ENCODE measurements around the gene GARIN3.

Gene GARIN3

GRCh38 chr5:157184117-157184670, 18.1 kb upstream of the GARIN3 start:
- DNase-seq: no peak

GRCh38 chr5:157182143-157182757, 16.2 kb upstream of the GARIN3 start:
- no peak for DNase-seq

GRCh38 chr5:157180374-157181264, 14.6 kb upstream of the GARIN3 start, which contains the start of gene ITK:
TSS of gene ITK (plus strand) at chr5:157180840. CDS start at chr5:157180978, 138 bp downstream.
- no peak for DNase-seq

GRCh38 chr5:157178966-157179365, 12.9 kb upstream of the GARIN3 start:
- no peak for DNase-seq

GRCh38 chr5:157177953-157178352, 11.9 kb upstream of the GARIN3 start:
- DNase-seq: no peak

GRCh38 chr5:157175071-157175612, 9.1 kb upstream of the GARIN3 start:
- DNase-seq: no peak

GRCh38 chr5:157172403-157172802, 6.3 kb upstream of the GARIN3 start:
- DNase-seq: no peak

- DNase-seq: no peak
Observed at GRCh38 chr5:157168286-157168685, 2.2 kb upstream of the GARIN3 start.

- no peak for DNase-seq
Observed at GRCh38 chr5:157167214-157167621, 1.2 kb upstream of the GARIN3 start.

- no peak for DNase-seq
Observed at GRCh38 chr5:157165668-157166067, 396 bp downstream of the GARIN3 start.

- no peak for DNase-seq
Observed at GRCh38 chr5:157165261-157165660, 803 bp downstream of the GARIN3 start.

- no peak for DNase-seq
Observed at GRCh38 chr5:157164521-157164920, 1.5 kb downstream of the GARIN3 start.

- DNase-seq: no peak
Observed at GRCh38 chr5:157162919-157163510, 3.0 kb downstream of the GARIN3 start.

- no peak for DNase-seq
Observed at GRCh38 chr5:157161996-157162395, 4.1 kb downstream of the GARIN3 start.

GRCh38 chr5:157160001-157160400, 6.1 kb downstream of the GARIN3 start:
- DNase-seq: no peak

GRCh38 chr5:157159209-157159751, 6.8 kb downstream of the GARIN3 start:
- no peak for DNase-seq

GRCh38 chr5:157157293-157157891, 8.7 kb downstream of the GARIN3 start:
- DNase-seq: no peak

GRCh38 chr5:157155297-157155696, 10.8 kb downstream of the GARIN3 start:
- DNase-seq: no peak

GRCh38 chr5:157150995-157151394, 15.1 kb downstream of the GARIN3 start:
- no peak for DNase-seq

- peak; percentile 81 for DNase-seq
Observed at GRCh38 chr5:157148734-157149615, 17.1 kb downstream of the GARIN3 start.

All from DMS53 (cell line).